PFSK-1 (cell line): Measurements from ENCODE around the gene GPR158.

ENCODE experiments used
- FOXP2 ChIP-seq: optimal IDR thresholded peaks from 2 replicates; pipeline ENCODE3; 2011; ENCODE audit warnings: borderline replicate concordance, control low read depth, inconsistent platforms; ENCODE audit not compliant: insufficient read depth; ENCODE audit errors: extremely low read length, extremely low read depth
- POLR2AphosphoS5 ChIP-seq: IDR thresholded peaks from 2 replicates; pipeline ENCODE4 v1.6.1; 2012; ENCODE audit warnings: low read depth, mild to moderate bottlenecking, control low read depth, low read length, moderate library complexity
- REST ChIP-seq, 2 experiments: IDR thresholded peaks; 2 replicates each; pipeline versions ENCODE4 v1.6.1 to v1.8.0; 2011 to 2012; ENCODE audit warnings: low read depth in 2 of 2, low read length in 2 of 2, control low read depth in 1 of 2, inconsistent platforms in 1 of 2, mild to moderate bottlenecking in 1 of 2, moderate library complexity in 1 of 2; ENCODE audit not compliant: insufficient read depth in 1 of 2
- SIN3A ChIP-seq: IDR thresholded peaks from 2 replicates; pipeline ENCODE4 v1.6.1; 2012; ENCODE audit warnings: mild to moderate bottlenecking, low read length, moderate library complexity, borderline replicate concordance; ENCODE audit not compliant: insufficient read depth
- TAF1 ChIP-seq: IDR thresholded peaks from 2 replicates; pipeline ENCODE4 v1.6.1; 2012; ENCODE audit warnings: low read length, control low read depth, borderline replicate concordance; ENCODE audit not compliant: insufficient read depth

The GPR158 gene

GRCh38 chr10:25506821-25507335, 332.1 kb downstream of the GPR158 start:
- TF ChIP-seq FOXP2: no peak
- TF ChIP-seq TAF1: no peak
- no peak for TF ChIP-seq REST (IDR thresholded peaks at IDR 0.05; ENCODE audit: insufficient read depth in 1 of 2, low read depth in 2 of 2, low read length in 2 of 2)
- TF ChIP-seq POLR2AphosphoS5: no peak
- TF ChIP-seq SIN3A: no peak

GRCh38 chr10:25508112-25508815, 333.5 kb downstream of the GPR158 start:
- TF ChIP-seq FOXP2 (no peak), SIN3A (no peak), REST (IDR thresholded peaks at IDR 0.05; ENCODE audit: insufficient read depth in 1 of 2, low read depth in 2 of 2, low read length in 2 of 2) (no peak), TAF1 (no peak), POLR2AphosphoS5 (no peak)

- TF ChIP-seq FOXP2: no peak
- no peak for TF ChIP-seq SIN3A
- no peak for TF ChIP-seq TAF1
- no peak for TF ChIP-seq POLR2AphosphoS5
- no peak for TF ChIP-seq REST (IDR thresholded peaks at IDR 0.05; ENCODE audit: insufficient read depth in 1 of 2, low read depth in 2 of 2, low read length in 2 of 2)
Measured at GRCh38 chr10:25509151-25509550, 334.4 kb downstream of the GPR158 start.

GRCh38 chr10:25522294-25522693, 347.5 kb downstream of the GPR158 start:
- TF ChIP-seq SIN3A (no peak), POLR2AphosphoS5 (no peak), TAF1 (no peak), FOXP2 (no peak), REST (IDR thresholded peaks at IDR 0.05; ENCODE audit: insufficient read depth in 1 of 2, low read depth in 2 of 2, low read length in 2 of 2) (no peak)
